GM23248 (cell line): ENCODE results near the gene PEX7. TPM values are rescaled to one million over a fixed set of nuclear protein-coding genes. Genes with fewer than 3 reads are reported as not detected.

Experiments used
- DNase-seq: peaks from one replicate; pipeline ENCODE4 v3.0.0-alpha.2; 2015
- H2AFZ ChIP-seq: fragments of 200-600 bp; sonication (generic); 2 replicates; pipeline ENCODE4 v1.6.1; 2016; ENCODE audit warnings: antibody characterized with exemption
- H3F3A ChIP-seq: fragments of 200-600 bp; sonication (generic); 2 replicates; pipeline ENCODE4 v1.6.1; 2016; ENCODE audit warnings: mild to moderate bottlenecking, antibody characterized with exemption, mixed run types; ENCODE audit not compliant: insufficient read depth
- H3K27ac ChIP-seq: fragments of 200-600 bp; sonication (generic); 2 replicates; pipeline ENCODE4 v1.5.1; 2016; ENCODE audit warnings: mild to moderate bottlenecking
- H3K27me3 ChIP-seq: fragments of 200-600 bp; sonication (generic); replicated peaks from 2 replicates; pipeline ENCODE4 v1.6.1; 2016; ENCODE audit warnings: mild to moderate bottlenecking; ENCODE audit not compliant: insufficient read depth
- H3K36me3 ChIP-seq: fragments of 200-600 bp; sonication (generic); 2 replicates; pipeline ENCODE4 v1.6.1; 2016; ENCODE audit warnings: low read depth, mild to moderate bottlenecking
- H3K4me1 ChIP-seq: fragments of 200-600 bp; sonication (generic); 2 replicates; pipeline ENCODE4 v1.6.1; 2016; ENCODE audit warnings: mild to moderate bottlenecking; ENCODE audit not compliant: insufficient read depth
- H3K4me2 ChIP-seq: fragments of 200-600 bp; sonication (generic); one replicate; pipeline ENCODE4 v1.6.1; 2016; ENCODE audit warnings: mild to moderate bottlenecking; ENCODE audit not compliant: unreplicated experiment
- H3K4me3 ChIP-seq: fragments of 200-600 bp; sonication (generic); 2 replicates; pipeline ENCODE4 v1.5.1; 2016; ENCODE audit warnings: mild to moderate bottlenecking
- H3K79me2 ChIP-seq: fragments of 200-600 bp; sonication (generic); 2 replicates; pipeline ENCODE4 v1.6.1; 2016; ENCODE audit warnings: mild to moderate bottlenecking; ENCODE audit not compliant: insufficient read depth
- H3K9ac ChIP-seq: fragments of 200-600 bp; sonication (generic); 2 replicates; pipeline ENCODE4 v1.6.1; 2016; ENCODE audit warnings: mild to moderate bottlenecking
- H3K9me2 ChIP-seq: fragments of 200-600 bp; sonication (generic); 2 replicates; pipeline ENCODE4 v1.6.1; 2016; ENCODE audit warnings: mixed run types, mild to moderate bottlenecking, moderate library complexity; ENCODE audit not compliant: insufficient read depth
- H3K9me3 ChIP-seq: fragments of 200-600 bp; sonication (generic); one replicate; pipeline ENCODE4 v1.6.1; 2017; ENCODE audit warnings: low read depth
- H4K20me1 ChIP-seq: fragments of 200-600 bp; sonication (generic); 2 replicates; pipeline ENCODE4 v1.6.0; 2016; ENCODE audit not compliant: insufficient read depth
- EZH2 ChIP-seq: fragments of 200-600 bp; sonication (generic); IDR thresholded peaks from 2 replicates; pipeline ENCODE4 v1.6.1; 2018; ENCODE audit warnings: antibody characterized with exemption, mild to moderate bottlenecking; ENCODE audit not compliant: insufficient read depth, poor library complexity, severe bottlenecking
- EZH2phosphoT487 ChIP-seq: fragments of 200-600 bp; sonication (generic); IDR thresholded peaks from 2 replicates; pipeline ENCODE4 v1.6.1; 2018; ENCODE audit warnings: antibody characterized with exemption, moderate library complexity, mild to moderate bottlenecking, low read depth; ENCODE audit not compliant: insufficient read depth
- WGBS, 2 experiments: methylation state at CpG; one replicate each; pipeline ENCODE4 v1.1.6; 2015 to 2017; ENCODE audit warnings: low lambda C conversion rate in 2 of 2, low coverage in 1 of 2; ENCODE audit errors: missing lambda C conversion rate in 2 of 2; 5-methylcytosine and 5-hydroxymethylcytosine counted together
- in situ Hi-C: fragments of 300-500 bp; cut with MboI; formaldehyde crosslinking; loops from 2 replicates; pipeline ENCODE4 v1.15.0; 2020
- polyA plus RNA-seq: library from polyadenylated mRNA; unstranded; fragments of >200 nt; fragmentation: Nextera tagmentation; extraction: Ambion mirVana; gene quantifications from 2 replicates; pipeline ENCODE4 v1.2.1, GENCODE V29; 2016
- total RNA-seq: library from RNA; depleted of rRNA; stranded (reverse); fragments of >200 nt; shearing (Covaris generic); gene quantifications from 2 replicates; pipeline ENCODE4 v1.2.3, GENCODE V29; 2014

PEX7 gene
- total and polyA plus RNA-seq, 2 experiments from 2014 or later = 9.4 to 11.0 TPM

DNA sequence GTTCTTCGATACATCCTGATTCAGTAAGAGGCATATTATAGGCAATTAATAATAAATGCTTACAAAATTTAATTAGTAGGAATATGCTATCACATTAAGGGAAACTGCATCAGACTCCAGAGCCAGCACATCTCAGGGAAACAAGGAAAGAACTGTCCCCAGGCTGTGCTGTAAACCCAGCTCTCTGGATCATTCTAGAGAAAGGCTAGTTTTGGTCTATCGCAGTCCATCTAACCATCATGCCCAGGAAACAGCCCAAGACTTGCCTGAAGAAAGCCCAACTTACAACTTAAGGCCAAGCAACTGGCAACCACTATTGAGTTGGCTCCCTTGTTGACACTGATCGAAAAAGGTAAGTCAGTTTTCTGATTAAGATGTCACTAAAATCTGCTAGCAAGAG, 41.4 kb upstream of the PEX7 start:
- Histone ChIP-seq H3K4me2 (no peak overlapping the region), H3F3A (peaks cover 10% of the 10 kb centered on the region; the same call in 1 of the 2 replicates), H3K27me3 (no peaks in the 10 kb centered on the region), H3K9ac (no peak overlapping the region), H3K79me2 (peaks cover 13% of the 10 kb centered on the region; the same call in 1 of the 2 replicates), H4K20me1 (no peaks in the 10 kb centered on the region), H3K4me3 (no peak overlapping the region), H2AFZ (no peak overlapping the region), H3K9me3 (no peaks in the 10 kb centered on the region), H3K9me2 (no peaks in the 10 kb centered on the region), H3K27ac (no peak overlapping the region), H3K36me3 (no peaks in the 10 kb centered on the region), H3K4me1 (peaks cover 13% of the 10 kb centered on the region)
- 94 to 95% methylated on average over 3 of the region's 3 CpGs for WGBS, 2 experiments
- in situ Hi-C loops = loop anchor here (10.0 kb wide), 1 partner anchor 136 kb away; no protein-coding TSS in a partner anchor
- DNase-seq = no peak
- TF ChIP-seq EZH2phosphoT487 (no peak), EZH2 (no peak)

- no peaks in the 10 kb centered on the region for H3K9me3 ChIP-seq
- H3K9ac ChIP-seq = no peak overlapping the region
- H3K36me3 ChIP-seq = no peaks in the 10 kb centered on the region
- peak overlapping the region; percentile 51 for H3K27ac ChIP-seq
- no peaks in the 10 kb centered on the region for H4K20me1 ChIP-seq
- peak overlapping the region; percentile 70 for H2AFZ ChIP-seq
- H3K4me3 ChIP-seq = no peak overlapping the region
- DNase-seq = peak; percentile 67
- H3F3A ChIP-seq = peaks cover 13% of the 10 kb centered on the region
- peak overlapping the region; percentile 54 for H3K4me2 ChIP-seq
- no peaks in the 10 kb centered on the region for H3K27me3 ChIP-seq
- in situ Hi-C loops = loop anchor here (10.0 kb wide), 1 partner anchor 137 kb away; no protein-coding TSS in a partner anchor
- peaks cover 16% of the 10 kb centered on the region for H3K4me1 ChIP-seq
- peaks cover 19% of the 10 kb centered on the region; the same call in 1 of the 2 replicates for H3K79me2 ChIP-seq
- H3K9me2 ChIP-seq = no peaks in the 10 kb centered on the region
- WGBS, 2 experiments = 88 to 91% methylated on average over 1 of the region's 1 CpG
- TF ChIP-seq EZH2 (no peak), EZH2phosphoT487 (no peak)
Measured at GRCh38 chr6:136782021-136782770, 40.2 kb upstream of the PEX7 start.

GRCh38 chr6:136783021-136783420, 39.4 kb upstream of the PEX7 start:
- 96 to 100% methylated on average over 6 of the region's 6 CpGs for WGBS, 2 experiments
- no peak for DNase-seq
- Histone ChIP-seq H4K20me1 (no peaks in the 10 kb centered on the region), H3K9me3 (no peaks in the 10 kb centered on the region), H3K4me1 (peaks cover 25% of the 10 kb centered on the region), H3K27ac (no peak overlapping the region), H3K36me3 (no peaks in the 10 kb centered on the region), H3K4me3 (no peak overlapping the region), H3F3A (peaks cover 21% of the 10 kb centered on the region), H3K27me3 (no peaks in the 10 kb centered on the region), H2AFZ (no peak overlapping the region), H3K79me2 (peaks cover 22% of the 10 kb centered on the region; the same call in 1 of the 2 replicates), H3K9ac (no peak overlapping the region), H3K4me2 (no peak overlapping the region), H3K9me2 (no peaks in the 10 kb centered on the region)
- TF ChIP-seq EZH2phosphoT487 = no peak
- TF ChIP-seq EZH2 = no peak
- in situ Hi-C loops = loop anchor here (10.0 kb wide), 1 partner anchor 138 kb away; no protein-coding TSS in a partner anchor

- WGBS, 2 experiments = 94 to 97% methylated on average over 9 of the region's 9 CpGs
- Histone ChIP-seq H3K27ac (no peak overlapping the region), H3K9ac (no peak overlapping the region), H4K20me1 (no peaks in the 10 kb centered on the region), H3K36me3 (no peaks in the 10 kb centered on the region), H3F3A (peaks cover 28% of the 10 kb centered on the region), H2AFZ (no peak overlapping the region), H3K9me2 (no peaks in the 10 kb centered on the region), H3K4me1 (peaks cover 30% of the 10 kb centered on the region), H3K4me3 (no peak overlapping the region), H3K4me2 (no peak overlapping the region), H3K9me3 (no peaks in the 10 kb centered on the region), H3K27me3 (no peaks in the 10 kb centered on the region), H3K79me2 (peaks cover 22% of the 10 kb centered on the region; the same call in 1 of the 2 replicates)
- TF ChIP-seq EZH2 (no peak), EZH2phosphoT487 (no peak)
- in situ Hi-C loops = loop anchor here (10.0 kb wide), 1 partner anchor 139 kb away; no protein-coding TSS in a partner anchor
- no peak for DNase-seq
Measured at GRCh38 chr6:136783495-136784270, 38.7 kb upstream of the PEX7 start.
